HG03025 (cell line): ENCODE data around the gene FGB.

Experiments used
- ATAC-seq: cut with Tn5 transposase; IDR thresholded peaks from one replicate; pipeline ENCODE4 v1.9.1; 2021; ENCODE audit warnings: mild to moderate bottlenecking, moderate library complexity; ENCODE audit not compliant: unreplicated experiment, low FRiP score

The FGB gene

DNA sequence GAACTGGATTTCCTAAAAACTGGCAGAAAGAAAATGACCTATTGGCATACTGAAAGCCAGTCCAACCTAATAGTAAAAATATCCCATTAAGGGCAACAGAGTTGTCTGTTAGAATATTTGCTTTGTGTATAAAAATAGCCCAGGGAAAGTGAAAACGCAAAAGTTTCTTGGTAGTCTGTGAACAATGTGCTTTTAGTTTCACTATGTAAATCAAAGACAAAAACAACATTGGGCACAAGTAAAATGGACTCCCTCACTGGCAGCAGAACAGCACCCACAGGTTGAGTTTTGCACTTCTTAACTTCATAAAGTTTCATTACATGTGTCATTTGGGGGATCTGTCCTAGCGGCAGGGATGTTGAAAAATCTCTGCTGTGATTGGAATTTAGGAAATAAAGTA, 53.9 kb downstream of the FGB start:
- peak; percentile 98 for ATAC-seq

DNA sequence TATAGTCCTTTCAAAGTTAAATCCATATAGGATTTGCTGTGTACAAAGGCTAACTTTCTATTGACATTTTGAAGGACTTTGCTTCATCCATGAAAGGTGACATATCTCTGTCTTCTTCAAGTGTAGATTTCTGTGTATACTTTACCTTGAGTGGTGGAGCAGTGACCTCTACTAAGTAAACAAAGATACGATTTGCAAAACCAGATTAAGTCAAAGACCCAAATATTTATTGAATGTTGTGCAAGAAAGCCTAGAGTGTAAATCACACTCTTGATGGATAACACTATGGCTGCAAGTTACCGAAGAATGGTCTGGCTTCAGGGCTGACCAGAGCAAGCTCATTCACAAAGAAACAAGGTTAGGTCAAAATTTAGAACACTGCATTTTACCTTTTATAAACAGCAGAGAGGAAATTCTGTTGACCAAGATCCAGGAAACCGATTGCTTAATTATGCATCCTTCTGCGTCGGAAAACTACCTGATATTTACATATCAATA, 55.1 kb downstream of the FGB start:
- ATAC-seq: no peak

DNA sequence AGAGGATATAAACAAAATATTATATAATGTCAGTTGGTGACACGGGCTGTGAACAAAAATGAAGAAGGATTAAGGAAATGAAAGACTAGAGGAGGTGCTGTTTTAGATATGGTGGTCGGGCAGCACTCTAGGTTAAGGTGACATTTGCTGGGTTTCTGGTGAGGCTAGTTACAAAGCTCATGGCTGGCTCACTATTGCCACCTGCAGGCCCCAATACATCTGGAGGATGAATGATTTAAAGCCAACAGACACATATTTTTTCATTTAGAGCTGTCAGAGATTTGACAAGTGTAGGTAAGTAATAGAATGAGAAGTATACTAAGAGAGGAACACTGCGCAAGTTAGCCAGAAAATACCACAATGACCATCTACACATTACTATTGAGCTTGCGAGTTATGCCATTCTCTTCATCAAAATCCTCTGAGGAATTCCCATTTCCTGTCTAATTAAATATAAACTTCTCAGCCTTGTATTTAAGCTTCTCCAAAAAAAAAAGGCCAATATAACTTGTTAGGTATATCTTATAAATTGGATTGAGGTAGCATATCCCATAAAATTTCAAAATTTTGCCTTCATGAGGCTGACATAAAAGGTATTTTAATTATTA, 56.0 kb downstream of the FGB start:
- peak; percentile 45 for ATAC-seq

DNA sequence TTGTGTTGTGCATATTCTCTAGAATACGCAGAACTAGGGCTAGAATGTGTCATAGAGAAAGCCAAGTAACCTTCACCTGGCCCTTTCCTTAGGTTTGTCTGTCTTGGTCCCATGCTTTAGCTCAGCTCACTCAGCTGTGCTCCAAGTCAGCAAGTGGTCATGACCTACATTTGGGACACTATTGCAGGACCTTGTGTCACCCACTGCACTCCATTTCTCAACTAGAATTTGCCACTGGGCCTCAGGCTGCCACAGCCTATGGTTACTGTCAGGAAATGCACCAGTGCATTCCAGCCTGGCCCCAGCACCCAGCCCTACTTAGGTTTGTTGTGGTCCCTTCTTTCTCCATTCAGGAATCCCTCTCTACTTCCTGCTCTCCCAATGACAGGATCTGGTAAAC, 57.3 kb downstream of the FGB start:
- ATAC-seq: no peak
